Measurements from ENCODE around the gene HSPBAP1.

- TF ChIP-seq POLR2A (IDR thresholded peaks at IDR 0.05) (no peak), POLR2AphosphoS5 (IDR thresholded peaks at IDR 0.05) (no peak), EP300 (IDR thresholded peaks at IDR 0.05; ENCODE audit: low read depth) (no peak)
These were observed 66.3 kb downstream of the HSPBAP1 start for GRCh38 chr3:122727294-122727693.
